Measurements from ENCODE around the gene CALML6.
A peak's percentile ranks its signal among the peaks of the same experiment; 100 is the strongest.
"Not testable (repeated sequence)": the region's sequence is repeated elsewhere in the genome, so short reads cannot be mapped to it uniquely, and the experiment has no call there.

Gene CALML6, protein sequence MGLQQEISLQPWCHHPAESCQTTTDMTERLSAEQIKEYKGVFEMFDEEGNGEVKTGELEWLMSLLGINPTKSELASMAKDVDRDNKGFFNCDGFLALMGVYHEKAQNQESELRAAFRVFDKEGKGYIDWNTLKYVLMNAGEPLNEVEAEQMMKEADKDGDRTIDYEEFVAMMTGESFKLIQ

DNA sequence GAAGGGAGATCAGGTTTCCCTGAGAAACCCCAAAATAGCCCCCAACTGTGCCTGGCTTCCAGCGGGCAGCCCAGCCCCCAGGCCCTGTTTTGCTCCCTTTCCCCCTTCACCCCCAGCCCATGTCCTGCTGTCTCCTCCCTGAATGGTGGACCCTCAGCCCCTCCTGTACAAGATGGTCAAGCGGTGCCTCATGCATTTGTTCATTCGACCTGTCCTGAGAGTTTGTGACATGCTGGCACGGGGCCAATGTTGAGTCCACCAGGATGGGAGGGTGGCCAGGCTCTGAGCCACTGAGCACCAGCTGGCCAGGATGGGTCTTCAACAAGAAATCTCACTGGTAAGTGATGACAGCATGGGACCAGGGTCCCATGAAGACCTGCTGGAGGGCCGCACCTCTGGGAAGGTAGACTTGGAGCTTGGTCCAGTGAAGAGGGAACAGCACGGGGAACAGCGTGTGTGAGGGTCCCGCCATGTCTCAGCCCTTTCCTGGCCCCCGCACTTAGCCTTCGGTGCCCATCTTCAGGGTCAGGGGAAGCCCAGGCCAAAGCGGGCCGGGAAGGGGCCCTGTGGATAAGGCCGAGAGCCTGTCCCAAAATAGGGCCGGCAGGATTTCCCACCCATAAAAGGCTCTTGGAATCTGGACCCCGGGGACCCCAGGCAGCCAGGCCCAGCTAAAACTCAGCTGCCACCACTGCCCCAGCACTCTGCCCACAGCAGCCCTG lies at the start of gene CALML6:
CALML6 (plus strand) TSS at position 290 of the 722 bp plus-strand sequence; CDS start at position 311, 21 bp downstream.
- DNase-seq: no peak

DNA sequence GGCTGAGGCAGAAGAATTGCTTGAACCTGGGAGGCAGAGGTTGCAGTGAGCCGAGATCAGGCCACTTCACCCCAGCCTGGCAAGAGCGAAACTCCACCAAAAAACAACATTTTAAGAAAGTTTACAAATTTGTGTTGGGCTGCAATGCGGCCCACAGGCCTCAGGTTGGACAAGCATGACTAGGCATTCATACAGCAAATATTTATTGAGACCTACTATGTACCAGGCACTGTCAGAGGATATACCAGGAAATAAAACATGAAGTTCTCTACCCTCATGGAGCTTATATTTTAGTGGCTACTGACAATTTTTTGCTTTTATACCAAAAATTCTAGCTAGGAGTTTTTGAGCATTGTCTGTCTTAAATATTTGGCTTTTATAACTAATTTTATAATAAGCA lies 47.9 kb upstream of the CALML6 start:
- DNase-seq: no peak

DNA sequence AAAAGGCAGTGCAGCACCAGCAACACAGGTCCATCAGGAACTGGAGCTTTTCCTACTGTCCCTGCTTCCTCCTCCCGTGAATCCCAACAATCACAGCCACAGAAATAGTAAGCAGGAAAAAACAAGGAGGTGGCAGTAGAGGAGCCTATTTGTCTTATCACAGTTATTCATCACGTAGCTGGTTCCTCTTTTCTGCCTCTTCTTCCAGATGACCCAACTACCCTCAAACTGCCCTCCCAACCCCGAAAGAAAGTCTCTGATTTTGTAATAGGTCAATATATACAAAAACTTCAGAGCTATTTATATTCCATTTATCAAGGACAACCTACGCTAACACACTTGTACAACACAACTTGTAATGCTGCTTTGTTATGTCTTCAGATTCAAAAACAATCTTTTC lies 45.6 kb upstream of the CALML6 start:
- DNase-seq: no peak

DNA sequence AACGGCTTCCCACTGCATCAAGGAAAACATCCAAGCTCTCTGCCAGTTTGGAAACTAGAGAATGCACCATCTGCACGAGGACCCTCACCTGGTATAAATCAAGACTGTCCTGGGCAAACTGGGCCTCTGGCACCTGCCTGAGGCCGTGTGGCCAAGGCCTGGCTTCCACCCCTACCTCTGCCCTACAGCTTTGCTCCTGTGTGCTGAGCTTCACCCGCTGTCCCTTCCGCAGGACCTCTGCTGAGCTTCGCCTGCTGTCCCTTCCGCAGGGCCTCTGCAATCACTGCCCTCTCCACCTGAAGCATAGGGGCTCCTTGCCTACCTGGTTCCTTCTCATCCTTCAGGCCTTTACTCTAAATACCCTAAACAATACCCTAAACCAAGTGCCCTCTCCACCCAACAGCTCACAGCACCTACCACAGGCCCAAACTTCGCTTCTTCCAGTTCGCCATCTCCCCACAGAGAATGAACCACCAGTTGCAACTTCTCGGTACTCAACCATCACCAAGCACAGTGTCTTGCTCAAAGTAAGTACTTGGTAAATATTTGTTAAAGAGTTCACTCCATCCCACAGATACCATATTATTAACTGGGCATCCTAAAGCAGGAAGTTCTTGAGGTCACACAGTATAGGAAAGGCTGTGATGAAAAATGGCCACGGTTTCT lies 42.6 kb upstream of the CALML6 start:
- no peak for DNase-seq

DNA sequence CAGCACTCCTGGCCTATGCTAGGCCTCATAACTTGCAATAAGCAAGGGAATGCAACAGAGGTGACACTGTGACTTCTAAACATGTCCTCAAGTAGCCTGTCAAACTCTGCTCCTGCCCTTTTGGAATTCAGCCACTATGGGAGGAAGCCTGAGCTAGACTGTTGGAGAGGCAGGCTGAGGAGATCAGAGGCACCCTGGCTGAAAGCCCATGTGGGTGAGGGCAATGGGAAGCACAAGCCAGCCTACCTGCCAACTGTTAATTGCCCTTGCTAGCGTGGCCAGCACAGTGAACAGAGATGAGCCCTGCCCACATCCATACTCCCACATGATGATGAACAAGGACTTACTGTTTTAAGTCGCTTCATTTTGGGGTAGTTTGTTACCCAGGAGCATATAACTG lies 41.9 kb upstream of the CALML6 start:
- no peak for DNase-seq

DNA sequence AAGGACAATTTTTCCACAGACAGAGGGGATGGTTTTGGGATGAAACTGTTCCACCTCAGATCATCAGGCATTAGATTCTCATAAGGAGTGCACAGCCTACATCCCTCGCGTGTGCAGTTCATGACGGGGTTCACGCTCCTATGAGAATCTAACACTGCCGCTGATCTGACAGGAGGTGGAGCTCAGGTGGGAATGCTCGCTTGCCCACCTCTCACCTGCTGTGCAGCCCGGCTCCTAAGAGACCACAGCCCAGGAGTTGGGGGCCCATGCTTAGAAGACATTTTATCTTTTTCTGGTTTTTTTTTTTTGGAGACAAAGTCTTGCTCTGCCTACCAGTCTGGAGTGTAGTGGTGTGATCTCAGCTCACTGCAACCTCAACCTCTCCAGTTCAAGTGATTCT lies 40.2 kb upstream of the CALML6 start:
- DNase-seq: no peak

DNA sequence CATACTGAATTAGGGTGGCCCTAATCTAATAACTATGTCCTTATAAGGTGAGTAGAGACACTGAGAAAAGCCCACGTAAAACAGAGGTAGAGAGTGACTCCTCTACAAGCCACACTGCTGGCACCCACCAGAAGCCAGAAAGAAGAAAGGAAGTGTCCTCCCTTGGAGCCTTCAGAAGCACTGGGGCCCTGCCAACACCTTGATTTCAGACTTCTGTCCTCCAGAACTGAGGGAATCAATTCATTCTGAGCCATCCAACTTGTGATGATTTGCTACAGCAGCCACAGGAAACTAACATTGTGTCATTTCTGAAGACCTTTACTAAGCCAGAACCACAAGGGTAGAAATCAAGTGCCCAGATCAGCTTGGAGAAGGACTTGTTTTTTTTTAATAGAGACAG lies 39.1 kb upstream of the CALML6 start:
- DNase-seq: peak in 1 of 2 donors; percentile 26

DNA sequence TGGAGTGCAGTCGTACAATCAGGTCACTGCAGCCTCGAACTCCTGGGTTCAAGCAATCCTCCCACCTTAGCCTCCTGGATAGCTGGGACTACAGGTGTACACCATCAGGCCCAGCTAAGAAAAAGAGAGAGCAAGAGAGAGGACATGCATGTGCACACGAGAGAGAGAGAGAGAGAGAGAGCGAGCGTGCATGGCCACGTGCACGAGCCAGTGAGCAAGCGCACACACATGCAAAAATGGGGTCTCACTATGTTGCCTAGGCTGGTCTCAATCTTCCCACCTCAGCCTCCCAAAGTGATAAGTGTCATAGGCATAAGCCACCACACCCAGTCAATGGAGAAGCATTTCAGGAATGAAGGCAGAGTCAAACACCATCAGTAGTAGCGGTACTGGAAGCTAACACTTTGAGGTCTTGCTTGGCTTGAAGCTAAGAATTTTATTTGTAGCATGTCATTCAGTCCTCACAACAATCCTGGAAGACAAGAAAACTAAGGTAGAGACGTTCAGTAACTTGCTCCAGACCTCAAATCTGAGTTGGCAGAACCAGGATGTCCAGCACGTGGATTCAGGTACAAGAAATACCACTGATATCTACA lies 38.6 kb upstream of the CALML6 start:
- no peak for DNase-seq

DNA sequence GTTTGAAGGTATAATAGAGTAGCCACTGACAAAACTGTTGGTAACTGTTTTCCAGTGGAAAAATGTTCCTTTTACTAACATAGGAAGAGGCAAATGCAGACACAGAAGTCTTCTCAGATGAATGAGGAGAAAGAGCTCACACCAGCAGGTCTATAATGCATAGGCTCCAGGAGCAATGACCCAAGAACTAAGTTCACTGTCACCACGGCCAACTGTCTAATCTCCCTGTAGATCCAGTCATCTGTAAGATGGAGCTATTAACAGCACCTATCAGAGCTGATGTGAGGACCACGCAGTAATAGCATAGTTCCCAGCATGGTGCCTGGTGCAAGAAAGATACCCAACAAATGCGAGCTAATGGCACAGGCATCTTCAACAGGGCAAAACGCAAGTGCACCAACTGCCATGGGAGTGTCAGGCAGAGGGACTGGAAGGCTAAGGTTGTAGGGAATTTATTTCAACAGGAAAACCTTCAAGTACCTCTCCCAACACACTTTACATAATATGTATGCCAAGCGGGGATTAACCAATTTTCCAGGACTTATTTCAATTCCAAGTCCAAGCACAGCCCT lies 37.1 kb upstream of the CALML6 start:
- DNase-seq: no peak

DNA sequence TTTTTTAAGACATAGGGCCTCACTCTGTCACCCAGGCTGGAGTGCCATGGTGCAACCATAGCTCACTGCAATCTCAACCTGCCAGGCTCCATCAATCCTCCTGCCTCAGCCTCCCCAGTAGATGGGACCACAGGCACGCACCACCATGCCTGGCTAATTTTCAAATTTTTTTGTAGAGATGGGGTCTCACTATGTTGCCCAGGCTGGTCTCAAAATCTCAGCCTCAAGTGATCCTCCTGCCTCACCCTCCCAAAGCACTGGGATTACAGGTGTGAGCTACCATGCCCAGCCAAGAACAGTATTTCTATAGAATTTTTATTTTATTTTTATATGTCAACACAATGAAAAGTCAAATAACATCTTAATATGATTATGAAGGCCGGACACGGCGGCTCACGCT lies 35.1 kb upstream of the CALML6 start:
- no peak for DNase-seq

DNA sequence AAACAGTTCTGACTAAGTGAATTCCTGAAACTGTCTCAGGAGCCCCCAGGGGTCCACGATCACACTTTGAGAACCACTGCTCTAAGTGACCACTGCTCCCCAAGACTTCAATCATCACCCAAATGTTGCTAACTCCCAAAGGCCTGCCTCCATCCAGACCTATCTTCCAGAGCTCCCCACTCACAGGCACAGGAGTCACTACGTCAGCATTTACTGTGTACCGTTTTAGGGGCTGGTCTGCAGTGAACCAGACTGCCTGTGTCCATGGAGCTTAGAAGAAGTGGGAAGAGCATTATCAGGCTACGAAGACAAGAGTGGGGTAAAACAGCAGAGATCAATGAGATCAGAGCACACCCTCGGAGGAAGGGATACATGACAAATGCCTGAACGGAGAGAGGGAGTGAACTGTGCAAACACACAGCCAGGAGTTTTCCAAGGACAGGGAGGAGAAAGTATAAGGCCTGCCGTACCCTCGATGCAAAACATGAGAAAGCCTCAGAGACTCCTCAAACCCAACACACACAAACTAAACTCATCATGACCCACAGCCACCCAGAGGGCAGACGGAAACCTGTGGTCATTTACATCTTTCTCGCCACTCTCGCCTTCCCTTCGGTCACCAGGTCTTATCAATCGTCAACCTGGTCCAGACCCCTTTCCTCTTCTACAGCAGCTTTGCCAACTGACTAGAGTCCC lies 34.3 kb upstream of the CALML6 start:
- no peak for DNase-seq

DNA sequence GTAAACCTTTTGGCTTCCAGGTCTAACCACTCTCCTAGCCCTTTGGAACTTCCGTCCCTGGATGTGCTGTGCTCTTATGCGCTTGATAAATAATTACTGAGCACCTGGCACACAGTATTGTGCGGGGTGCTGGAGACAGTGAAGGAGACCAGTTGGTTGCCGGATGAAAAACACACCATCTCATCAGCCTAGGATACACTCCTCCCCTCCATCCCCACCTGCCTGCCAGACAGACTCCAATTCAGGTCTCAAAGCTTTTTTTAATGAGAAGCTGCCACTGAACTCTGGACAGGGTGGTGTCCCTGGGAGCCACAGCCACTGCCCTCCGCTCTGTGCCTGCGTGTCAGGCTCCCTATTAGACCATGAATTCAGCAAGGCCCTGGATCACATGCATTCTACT lies 33.3 kb upstream of the CALML6 start:
- no peak for DNase-seq

DNA sequence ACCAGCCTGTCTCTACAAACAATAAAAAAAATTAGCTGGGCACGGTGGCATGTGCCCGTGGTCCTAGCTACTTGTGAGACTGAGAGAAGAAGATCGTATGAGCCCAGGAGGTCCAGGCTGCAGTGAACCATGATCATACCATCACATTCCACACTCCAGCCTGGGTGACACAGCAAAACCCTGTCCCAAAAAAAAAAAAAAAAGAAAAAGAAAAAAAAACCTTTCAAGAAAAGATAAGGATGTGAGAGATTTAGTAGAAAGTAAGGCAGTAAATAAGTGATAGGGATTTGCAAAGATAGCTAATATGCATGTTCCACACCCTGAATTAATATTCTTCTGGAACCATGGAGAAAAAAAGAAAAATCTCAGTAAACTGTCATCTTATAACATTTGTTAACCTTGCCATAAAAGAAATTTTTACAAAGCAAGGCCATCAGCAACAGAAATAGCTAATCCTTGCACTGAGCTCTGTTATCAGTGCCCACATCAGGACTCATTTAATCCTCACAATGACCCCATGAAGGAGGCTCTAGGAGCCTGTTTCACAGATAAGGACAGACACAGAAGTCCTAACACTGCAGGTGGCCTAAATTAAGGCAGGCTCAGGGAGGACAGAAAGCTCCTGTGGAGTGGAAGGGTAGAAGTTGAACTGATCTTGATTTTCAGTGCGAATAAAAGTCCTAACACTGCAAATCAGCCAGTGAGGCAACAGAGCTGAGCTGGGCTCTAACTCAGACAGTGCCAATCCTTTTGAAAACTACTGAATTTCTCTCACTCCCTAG lies 31.8 kb upstream of the CALML6 start:
- no peak for DNase-seq

DNA sequence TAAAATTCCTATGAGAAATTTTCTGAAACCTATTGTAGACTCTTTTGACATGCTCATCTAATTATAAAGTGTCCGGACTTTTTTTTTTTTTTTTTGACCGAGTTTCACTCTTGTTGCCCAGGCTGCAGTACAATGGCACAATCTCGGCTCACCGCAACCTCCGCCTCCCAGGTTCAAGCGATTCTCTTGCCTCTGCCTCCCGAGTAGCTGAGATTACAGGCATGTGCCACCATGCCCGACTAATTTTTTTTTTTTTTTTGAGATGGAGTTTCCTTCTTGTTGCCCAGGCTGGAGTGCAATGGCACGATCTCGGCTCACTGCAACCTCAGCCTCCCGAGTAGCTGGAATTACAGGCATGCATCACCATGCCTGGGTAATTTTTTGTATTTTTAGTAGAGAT lies 31.2 kb upstream of the CALML6 start:
- not testable (repeated sequence) for DNase-seq

DNA sequence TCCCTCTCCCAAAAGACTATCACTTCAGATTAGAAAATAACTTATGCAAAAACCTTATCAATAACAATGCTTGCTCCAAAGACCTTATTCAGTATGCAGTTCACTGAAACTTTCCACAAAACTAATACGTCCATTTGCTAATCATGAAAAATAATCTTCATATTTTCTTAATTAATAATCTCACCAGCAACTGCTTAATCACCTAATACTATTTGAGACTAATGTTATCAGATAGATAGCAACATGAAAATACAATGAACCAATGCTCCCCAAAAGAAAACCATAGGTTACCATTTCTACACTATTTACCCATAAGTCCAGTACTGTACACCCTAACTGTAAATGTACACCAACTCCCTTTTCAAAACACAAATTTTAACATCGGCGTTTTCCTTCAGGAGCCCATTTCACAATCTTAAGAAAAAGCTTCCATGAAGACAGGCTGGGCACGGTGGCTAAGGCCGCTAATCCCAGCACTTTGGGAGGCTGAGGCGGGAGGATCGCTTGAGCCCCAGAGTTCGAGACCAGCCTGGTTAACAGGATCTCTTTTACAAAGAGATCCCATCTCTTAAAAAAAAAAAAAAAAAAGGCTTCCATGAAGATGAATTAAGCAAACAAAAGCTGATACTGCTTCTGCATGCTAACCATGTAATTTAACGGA lies 25.8 kb upstream of the CALML6 start:
- no peak for DNase-seq

DNA sequence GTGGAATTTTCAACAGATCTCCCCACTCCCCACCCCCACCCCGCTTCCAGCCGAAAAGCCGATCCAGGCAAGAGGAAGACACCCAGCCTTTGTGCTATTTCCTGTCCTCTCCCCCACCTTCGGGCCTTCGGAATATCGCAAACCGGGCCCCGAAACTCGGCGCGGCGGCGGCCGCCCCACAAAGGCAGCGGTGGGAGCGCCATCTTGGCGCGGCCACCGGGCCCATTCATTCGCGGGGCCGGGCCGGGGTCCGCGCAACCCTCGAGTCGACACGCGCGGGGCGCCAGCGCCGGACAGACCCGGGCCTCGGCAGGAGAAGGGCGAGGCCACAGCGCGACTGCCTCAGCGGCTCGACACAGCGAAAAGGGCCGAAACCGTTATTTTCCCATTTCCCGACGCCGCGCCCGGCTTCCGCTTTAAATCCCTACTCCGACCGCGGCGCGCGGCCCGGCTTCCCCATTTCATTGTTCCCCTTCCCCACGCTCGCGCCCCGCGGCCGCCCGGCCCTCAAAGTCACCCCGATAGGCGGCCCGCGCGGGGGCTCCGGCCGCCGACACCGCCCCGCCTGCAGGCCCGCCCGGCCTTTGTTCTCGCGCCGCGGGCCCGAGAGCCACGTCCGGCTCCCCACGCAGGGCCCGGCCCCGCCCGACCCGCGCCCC lies 25.1 kb upstream of the CALML6 start:
- DNase-seq: peak; percentile 21 to 38

DNA sequence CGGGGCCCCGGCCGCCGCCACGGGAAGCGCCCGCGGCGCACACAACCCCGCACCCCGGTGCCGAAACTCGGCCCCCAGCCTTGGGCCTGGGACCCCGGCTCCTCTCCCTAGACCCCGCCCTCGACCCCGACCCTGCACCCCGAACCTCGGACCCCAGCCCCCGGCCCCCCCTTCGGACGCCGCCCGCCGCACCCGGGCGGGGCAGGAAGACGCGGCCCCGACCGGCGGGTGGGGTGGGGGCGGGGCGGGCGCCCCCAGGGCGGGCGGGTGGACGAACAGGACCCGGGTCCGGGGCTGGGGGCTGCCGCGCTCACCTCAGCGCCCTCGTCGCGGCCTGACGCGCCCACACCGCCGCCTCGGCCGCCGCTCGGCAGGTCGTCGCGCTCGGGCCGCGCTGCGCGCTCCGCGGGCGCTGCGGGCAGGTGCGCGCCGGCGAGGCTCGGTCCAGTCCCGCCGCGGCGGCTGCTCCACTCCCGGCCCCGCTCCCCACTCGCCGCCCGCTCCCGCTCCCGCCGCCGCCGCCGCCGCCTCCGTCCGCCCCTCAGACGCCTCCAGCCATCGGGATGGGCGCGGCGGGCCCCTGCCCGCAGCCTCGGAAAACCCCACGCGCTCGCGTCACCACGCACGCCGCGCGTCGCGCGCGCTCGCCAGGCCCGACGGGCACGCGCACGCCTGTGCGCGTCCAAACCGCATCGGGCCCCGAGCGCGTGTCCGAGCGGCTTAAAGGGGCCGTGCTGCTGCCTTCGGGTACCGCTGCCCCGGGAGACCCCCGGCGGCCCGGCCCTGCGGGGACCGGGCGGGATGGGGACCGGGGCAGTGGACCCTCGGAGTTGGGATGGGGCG lies 24.3 kb upstream of the CALML6 start, which contains the start of gene GNB1:
GNB1 (minus strand) TSS at position 582 of the 843 bp plus-strand sequence. CDS start 65,634 bp downstream, outside the sequence.
- peak; percentile 83 to 89 for DNase-seq

DNA sequence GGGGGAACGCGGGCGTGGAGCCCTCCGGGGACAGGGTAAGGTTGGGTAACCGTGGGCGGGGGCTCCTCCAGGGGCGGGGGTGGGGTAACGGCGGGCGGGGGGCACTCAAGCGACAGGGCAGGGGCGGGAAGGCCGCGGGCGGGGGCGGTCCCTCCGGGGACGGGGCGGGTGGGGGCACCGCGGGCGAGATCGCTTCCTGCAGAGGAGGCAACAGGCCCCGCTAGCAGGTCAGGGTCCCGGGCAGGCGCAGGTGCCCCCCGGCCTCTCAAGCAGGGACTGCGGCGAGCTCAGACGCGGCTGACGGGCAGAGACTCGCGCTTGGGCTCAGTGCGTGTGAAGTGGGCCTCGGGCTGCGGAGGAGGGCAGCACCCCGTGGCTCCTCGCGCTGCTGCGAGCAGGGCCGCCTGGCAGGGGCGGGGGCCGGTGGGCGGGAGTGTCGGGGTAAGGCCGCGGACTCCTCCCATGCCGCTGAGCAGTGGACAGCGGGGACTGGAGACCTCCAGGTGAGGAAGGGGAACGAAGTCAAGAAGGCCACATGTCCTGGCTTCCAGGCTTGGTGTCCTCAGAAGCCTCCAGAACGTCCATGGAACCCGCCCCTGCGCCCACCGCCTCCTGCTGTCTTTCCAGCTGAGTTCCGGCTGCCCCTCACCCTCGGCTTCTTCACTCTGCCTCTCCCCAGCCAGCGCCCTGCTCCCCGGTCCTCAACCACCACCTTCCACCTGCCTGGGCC lies 23.5 kb upstream of the CALML6 start:
- peak; percentile 57 to 62 for DNase-seq
